HG02588 (cell line): ENCODE data around the gene FGG.

ENCODE experiments used
- ATAC-seq: cut with Tn5 transposase; IDR thresholded peaks from one replicate; pipeline ENCODE4 v1.9.1; 2021; ENCODE audit warnings: mild to moderate bottlenecking, moderate library complexity; ENCODE audit not compliant: unreplicated experiment

FGG gene

DNA sequence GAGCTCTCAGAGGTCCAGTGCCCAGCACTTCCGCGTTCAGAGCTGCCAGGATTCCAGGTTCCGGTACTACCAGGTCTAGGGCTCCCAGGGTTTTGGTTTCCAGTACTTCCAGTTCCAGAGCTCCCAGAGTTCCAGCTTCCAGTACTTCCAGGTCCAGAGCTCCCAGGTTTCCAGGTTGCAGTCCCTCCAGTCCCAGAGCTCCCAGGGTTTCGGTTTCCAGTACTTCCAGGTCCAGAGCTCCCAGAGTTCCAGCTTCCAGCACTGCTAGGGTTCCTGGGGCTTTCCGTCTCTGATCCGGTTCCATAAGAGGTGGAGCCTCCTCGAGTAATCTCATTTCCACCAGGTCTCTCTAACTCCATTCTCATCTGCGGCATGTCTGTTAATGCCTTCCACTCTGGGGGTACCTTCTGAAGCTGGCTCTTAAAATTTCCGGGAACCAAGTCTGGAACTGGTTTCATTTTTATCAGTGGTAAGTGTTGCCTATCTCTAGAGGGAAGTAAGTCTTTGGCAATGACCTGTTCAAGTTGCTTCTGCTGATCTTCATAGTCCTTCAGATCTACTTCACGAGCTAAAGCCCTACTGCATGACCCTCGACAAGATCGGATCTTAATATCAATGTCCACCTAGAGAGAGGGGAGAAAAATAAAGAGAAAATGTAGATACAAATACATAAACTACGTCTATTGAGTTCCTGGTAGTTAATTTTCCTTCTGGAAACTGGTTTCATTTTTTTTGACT lies 26.0 kb downstream of the FGG start:
- no peak for ATAC-seq

DNA sequence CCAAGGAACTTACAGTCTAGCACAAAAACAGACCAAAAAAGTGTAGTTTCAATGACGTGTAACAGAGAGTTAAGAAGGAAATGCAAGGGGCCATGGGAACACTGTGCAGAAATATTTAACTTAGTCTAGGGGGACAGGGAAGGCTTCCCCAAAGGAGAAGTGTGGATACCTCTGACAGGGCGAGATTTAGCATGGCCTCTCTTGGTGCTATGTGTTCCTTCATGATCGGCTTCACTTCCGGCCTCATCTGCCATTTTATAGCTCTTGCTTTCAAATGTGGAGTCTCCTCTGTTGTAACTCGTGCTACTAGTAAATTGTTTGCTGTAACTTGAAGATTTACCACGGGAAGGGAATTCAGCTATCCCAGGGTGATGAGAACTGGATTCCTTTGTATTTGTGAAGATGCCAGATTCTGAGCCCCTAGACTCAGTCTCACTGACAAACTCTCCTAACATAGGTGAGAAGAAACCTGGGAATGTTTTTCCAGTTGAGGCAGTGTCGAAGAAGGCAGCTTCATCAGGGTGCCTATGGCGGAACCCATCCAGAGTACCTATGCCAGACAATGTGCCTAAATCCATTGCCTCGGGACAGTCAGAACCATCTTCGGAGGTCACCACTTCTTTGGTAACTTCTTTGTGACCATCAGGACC lies 27.0 kb downstream of the FGG start:
- ATAC-seq, result no peak

DNA sequence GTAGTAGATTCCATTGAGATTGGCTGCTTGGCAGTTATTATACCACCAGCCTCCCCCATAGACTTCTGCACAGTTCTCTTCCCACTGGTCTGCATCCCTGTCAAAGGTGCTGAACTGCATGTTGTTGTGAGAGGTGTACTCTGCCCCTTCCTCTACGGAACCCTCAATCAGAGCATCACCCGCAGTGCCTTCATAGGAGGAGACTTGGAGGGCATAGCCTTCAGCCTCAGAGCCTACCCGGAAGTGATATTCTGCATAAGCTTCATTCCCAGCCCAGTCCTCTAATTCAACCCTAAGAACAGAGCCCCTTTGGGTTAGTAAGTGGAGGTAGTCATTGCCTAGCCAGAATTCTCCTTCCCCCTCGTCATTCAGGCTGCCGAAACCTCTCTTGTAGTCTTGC lies 28.2 kb downstream of the FGG start:
- no peak for ATAC-seq

- no peak for ATAC-seq
Measured at GRCh38 chr4:154583677-154584076, 28.8 kb downstream of the FGG start.

DNA sequence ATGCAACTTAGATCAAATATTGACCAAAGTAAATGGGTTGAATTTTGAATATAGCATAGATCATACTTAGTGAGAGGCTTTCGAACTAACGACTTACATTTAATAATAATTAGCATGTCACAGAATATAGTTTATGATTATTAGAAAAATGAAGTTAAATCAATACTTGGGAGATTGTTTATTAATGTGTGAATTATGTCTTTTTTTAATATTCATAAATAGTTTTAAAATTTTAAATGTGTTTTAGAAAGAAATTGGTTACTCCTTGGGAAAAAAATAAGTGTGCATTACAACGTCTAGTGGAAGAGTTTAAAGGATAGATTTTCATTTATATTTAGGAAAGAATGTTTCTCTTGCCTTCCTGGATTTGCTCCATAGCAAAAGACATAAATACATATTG lies 29.2 kb downstream of the FGG start:
- no peak for ATAC-seq

DNA sequence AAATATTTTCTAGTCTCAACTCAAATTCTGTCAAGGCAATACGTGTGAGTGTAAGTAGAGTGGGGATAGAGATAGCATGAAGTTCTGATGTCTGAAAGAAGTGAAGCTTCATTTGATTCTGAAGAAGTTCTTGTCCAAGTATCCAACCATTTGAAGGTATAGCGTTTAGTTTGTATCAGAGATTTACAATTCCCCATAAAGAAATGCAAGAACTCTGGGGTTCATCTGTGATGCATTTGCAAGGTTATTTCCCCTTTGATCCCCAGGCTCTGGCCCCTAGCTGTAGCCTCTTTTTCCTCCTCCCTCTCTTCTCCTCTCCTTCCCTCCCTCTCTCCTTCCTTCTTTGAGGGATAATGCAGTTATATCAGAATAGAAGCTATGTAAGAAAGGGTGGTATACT lies 29.7 kb downstream of the FGG start:
- ATAC-seq, result no peak

DNA sequence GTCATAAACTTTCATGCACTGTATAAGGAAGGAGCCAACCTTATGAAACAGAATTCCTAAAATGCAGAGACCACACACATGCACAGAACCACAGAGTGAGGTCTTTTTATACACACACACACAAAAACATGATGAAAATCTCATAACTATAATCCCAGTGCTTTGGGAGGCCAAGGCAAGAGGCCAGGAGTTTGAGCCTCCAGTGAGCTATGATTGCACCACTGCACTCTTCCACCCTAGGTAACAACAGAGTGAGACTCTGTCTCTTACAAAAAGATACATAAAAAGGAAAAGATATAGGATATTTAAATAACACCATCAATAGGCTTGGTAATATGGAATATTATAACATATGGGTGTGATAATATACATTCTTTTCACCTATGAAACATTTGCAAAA lies 32.5 kb downstream of the FGG start:
- ATAC-seq, result no peak

GRCh38 chr4:154578919-154579318 lies 33.5 kb downstream of the FGG start:
- ATAC-seq, result no peak

- ATAC-seq, result no peak
Measured at GRCh38 chr4:154577324-154577723, 35.1 kb downstream of the FGG start.

DNA sequence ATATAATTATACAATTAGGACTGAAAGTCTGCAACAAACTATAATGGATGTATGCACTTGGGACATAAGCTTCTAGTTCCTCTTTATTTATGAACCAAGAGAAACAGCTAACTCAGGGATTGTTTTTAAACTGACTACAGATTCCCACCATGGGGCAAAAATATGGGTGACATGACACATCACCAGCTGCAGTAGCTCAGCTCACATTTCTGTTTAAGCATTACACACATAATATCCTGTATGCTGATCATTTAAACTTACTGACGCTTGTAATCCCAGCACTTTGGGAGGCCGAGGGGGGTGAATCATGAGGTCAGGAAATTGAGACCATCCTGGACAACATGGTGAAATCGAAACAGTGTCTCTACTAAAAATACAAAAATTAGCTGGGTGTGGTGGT lies 38.1 kb downstream of the FGG start:
- ATAC-seq, result no peak

- ATAC-seq, result no peak
Measured at GRCh38 chr4:154573190-154573870, 39.1 kb downstream of the FGG start.

DNA sequence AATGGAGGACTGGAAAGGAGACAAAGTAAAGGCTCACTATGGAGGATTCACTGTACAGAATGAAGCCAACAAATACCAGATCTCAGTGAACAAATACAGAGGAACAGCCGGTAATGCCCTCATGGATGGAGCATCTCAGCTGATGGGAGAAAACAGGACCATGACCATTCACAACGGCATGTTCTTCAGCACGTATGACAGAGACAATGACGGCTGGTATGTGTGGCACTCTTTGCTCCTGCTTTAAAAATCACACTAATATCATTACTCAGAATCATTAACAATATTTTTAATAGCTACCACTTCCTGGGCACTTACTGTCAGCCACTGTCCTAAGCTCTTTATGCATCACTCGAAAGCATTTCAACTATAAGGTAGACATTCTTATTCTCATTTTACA lies 42.9 kb downstream of the FGG start:
- no peak for ATAC-seq

DNA sequence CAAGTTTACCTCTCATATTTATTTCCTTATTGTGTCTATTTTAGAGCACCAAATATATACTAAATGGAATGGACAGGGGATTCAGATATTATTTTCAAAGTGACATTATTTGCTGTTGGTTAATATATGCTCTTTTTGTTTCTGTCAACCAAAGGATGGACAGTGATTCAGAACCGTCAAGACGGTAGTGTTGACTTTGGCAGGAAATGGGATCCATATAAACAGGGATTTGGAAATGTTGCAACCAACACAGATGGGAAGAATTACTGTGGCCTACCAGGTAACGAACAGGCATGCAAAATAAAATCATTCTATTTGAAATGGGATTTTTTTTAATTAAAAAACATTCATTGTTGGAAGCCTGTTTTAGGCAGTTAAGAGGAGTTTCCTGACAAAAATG lies 43.4 kb downstream of the FGG start:
- no peak for ATAC-seq

GRCh38 chr4:154566639-154567204 lies 45.7 kb downstream of the FGG start:
- ATAC-seq, result no peak

DNA sequence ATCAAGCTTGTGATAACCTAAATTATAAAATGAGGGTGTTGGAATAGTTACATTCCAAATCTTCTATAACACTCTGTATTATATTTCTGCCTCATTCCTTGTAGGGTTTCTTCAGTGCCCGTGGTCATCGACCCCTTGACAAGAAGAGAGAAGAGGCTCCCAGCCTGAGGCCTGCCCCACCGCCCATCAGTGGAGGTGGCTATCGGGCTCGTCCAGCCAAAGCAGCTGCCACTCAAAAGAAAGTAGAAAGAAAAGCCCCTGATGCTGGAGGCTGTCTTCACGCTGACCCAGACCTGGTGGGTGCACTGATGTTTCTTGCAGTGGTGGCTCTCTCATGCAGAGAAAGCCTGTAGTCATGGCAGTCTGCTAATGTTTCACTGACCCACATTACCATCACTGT lies 46.8 kb downstream of the FGG start:
- ATAC-seq, result no peak

DNA sequence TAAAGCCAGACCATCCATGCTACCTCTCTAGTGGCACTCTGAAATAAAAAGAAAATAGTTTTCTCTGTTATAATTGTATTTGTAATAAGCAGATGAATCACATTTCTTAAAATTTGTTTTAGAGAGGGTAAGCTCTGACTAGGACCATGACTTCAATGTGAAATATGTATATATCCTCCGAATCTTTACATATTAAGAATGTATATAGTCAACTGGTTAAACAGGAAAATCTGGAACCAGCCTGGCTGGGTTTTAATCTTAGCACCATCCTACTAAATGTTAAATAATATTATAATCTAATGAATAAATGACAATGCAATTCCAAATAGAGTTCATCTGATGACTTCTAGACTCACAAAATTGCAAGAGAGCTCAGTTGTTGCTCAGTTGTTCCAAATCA lies 48.1 kb downstream of the FGG start:
- ATAC-seq, result no peak

- ATAC-seq, result no peak
Measured at GRCh38 chr4:154562697-154563254, 49.7 kb downstream of the FGG start, which contains the start of gene FGB. TSS of gene FGB (plus strand) at chr4:154563011. CDS start at chr4:154563019, 8 bp downstream.

DNA sequence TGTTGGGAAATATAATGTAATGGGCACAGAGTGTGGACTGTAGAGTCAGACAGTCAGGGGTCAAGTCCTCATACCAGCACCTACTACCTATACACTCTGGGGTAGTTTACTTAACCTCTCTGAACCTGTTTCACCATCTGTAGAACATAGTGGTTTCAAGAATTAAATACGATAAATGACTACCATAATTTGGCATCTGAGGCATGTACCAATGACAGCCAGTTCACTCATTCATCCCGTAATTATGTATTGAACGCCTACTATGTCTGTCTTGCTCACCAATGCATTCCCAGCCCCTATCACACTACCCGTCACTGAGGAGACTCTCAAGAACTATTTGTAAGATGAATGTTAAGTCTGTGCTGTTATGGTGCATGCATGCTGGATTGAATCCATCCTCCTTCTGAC lies 51.6 kb downstream of the FGG start:
- ATAC-seq, result no peak

DNA sequence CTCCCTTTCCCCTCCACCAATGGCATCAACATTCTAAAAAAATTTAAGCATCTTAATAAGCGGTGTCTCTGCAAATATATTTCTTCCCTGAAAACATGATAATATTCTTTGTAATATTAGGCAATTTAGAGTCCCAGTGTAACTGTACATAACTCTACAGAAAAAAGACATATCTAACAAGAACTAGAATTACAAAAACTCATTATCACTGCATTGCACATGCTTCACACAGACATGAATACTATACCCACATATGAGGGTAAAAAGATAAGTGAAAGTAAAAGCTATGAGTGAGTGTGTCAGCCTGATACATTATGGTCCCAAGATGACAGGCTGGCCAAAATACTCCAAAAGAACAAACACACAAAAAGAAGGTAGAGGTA lies 52.0 kb downstream of the FGG start:
- ATAC-seq, result no peak

DNA sequence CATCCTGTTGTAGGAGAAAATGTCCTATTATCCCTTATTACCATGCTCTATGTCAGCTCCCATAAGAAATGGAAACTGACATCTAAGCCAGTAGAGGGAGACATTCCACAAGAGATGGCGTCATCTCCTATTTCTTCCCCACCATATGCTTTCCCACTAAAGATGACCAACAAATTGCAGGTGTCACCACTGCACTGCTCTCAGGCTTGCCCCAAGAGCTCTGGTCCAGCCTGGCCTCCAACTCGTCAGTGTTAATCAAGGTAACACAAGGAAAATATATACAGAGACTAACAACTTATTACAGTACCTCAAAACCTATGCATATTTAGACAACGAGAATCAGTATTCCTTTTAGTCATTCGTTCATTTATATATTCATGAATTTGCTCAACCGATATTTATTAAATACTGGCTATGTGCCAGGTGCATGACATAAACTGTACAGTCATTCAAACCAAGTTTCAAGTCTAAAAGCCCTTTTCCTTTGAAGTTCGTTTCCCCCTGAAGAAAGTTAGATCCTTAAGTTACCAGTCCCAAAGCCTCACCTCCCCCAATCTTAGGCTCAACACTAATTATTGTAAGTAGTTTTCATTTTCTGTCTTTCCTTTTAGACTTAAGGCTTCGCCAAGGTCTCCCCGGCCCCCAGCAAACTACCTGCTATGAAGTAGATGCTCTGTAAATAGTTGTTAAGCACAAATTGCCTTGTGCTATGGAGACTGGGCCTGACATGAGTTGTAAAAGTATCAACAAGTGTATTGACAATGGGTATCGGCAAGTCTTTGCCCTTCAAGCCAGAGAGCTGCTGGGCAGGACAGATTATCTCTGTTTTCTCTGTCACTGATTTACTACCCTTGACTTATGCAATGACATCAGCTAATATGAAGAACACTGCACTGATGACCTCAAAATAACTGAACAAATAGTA lies 52.7 kb downstream of the FGG start:
- peak; percentile 91 for ATAC-seq

DNA sequence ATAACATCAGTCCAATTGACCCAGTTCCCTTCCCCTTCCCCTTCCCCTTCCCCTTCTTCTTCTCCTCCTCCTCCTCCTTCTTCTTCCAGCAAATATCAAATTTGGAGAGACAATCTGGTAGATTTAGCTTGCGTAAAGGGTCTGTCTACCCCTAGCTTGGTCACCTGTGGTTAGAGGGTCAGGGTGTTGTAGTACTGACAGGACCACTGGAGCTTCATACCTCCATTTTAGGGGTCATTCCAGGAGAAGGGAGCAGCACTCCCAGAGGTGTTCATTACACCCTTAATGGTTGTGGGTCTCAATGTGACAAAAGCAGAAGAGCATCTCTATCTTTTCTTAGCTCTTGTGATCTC lies 53.3 kb downstream of the FGG start:
- no peak for ATAC-seq
